HUES48 (cell line): Measurements from ENCODE around the gene XKRX.

Experiments
- H3K27ac ChIP-seq: one replicate; pipeline ENCODE4 v1.7.0; 2013; ENCODE audit warnings: low read depth, low read length, inconsistent platforms
- H3K27me3 ChIP-seq: 2 replicates; pipeline ENCODE4 v1.6.1; 2013; ENCODE audit warnings: mild to moderate bottlenecking, low read length; ENCODE audit not compliant: control insufficient read depth, insufficient read depth
- H3K36me3 ChIP-seq: 2 replicates; pipeline ENCODE4 v1.6.1; 2013; ENCODE audit warnings: low read length; ENCODE audit not compliant: control insufficient read depth, insufficient read depth
- H3K4me1 ChIP-seq: 2 replicates; pipeline ENCODE4 v1.6.1; 2013; ENCODE audit warnings: mild to moderate bottlenecking, low read length; ENCODE audit not compliant: control insufficient read depth, insufficient read depth
- H3K4me3 ChIP-seq: 2 replicates; pipeline ENCODE4 v1.5.1; 2013; ENCODE audit warnings: mild to moderate bottlenecking, low read depth, low read length
- H3K9ac ChIP-seq: 2 replicates; pipeline ENCODE4 v1.6.1; 2013; ENCODE audit warnings: mild to moderate bottlenecking, low read depth, low read length, moderate library complexity
- H3K9me3 ChIP-seq: 2 replicates; pipeline ENCODE4 v1.6.1; 2013; ENCODE audit warnings: low read length; ENCODE audit not compliant: control insufficient read depth, insufficient read depth

XKRX gene

GRCh38 chrX:100928660-100929613 lies at the start of gene XKRX:
Gene XKRX (minus strand): TSS chrX:100928917. CDS start chrX:100928304, 613 bp downstream.
- Histone ChIP-seq H3K36me3 (no peaks in the 10 kb centered on the region), H3K27me3 (peaks cover 26% of the 10 kb centered on the region), H3K27ac (peak within 1 kb of the TSS; percentile 53), H3K9me3 (no peaks in the 10 kb centered on the region), H3K4me3 (peak within 1 kb of the TSS; percentile 76), H3K4me1 (no peaks in the 10 kb centered on the region), H3K9ac (peak within 1 kb of the TSS; percentile 18; the same call in 1 of the 2 replicates)

GRCh38 chrX:100976211-100976610 lies 47.5 kb upstream of the XKRX start:
- H3K27ac ChIP-seq = no peak overlapping the region
- H3K9me3 ChIP-seq = peaks cover 6% of the 10 kb centered on the region
- H3K36me3 ChIP-seq = no peaks in the 10 kb centered on the region
- H3K27me3 ChIP-seq = no peaks in the 10 kb centered on the region
- H3K4me1 ChIP-seq = no peaks in the 10 kb centered on the region
- no peak overlapping the region for H3K9ac ChIP-seq
- no peak overlapping the region for H3K4me3 ChIP-seq

GRCh38 chrX:100975212-100975611 lies 46.5 kb upstream of the XKRX start:
- H3K4me1 ChIP-seq = no peaks in the 10 kb centered on the region
- no peaks in the 10 kb centered on the region for H3K36me3 ChIP-seq
- H3K4me3 ChIP-seq = no peak overlapping the region
- H3K27me3 ChIP-seq = no peaks in the 10 kb centered on the region
- H3K9ac ChIP-seq = no peak overlapping the region
- peaks cover 6% of the 10 kb centered on the region for H3K9me3 ChIP-seq
- no peak overlapping the region for H3K27ac ChIP-seq

GRCh38 chrX:100973411-100973810 lies 44.7 kb upstream of the XKRX start:
- Histone ChIP-seq H3K4me1 (no peaks in the 10 kb centered on the region), H3K27ac (no peak overlapping the region), H3K4me3 (no peak overlapping the region), H3K27me3 (no peaks in the 10 kb centered on the region), H3K36me3 (no peaks in the 10 kb centered on the region), H3K9ac (no peak overlapping the region), H3K9me3 (peaks cover 6% of the 10 kb centered on the region)

GRCh38 chrX:100969936-100970335 lies 41.2 kb upstream of the XKRX start:
- peaks cover 6% of the 10 kb centered on the region; the same call in 1 of the 2 replicates for H3K9me3 ChIP-seq
- no peaks in the 10 kb centered on the region for H3K27me3 ChIP-seq
- no peaks in the 10 kb centered on the region for H3K4me1 ChIP-seq
- no peaks in the 10 kb centered on the region for H3K36me3 ChIP-seq
- no peak overlapping the region for H3K9ac ChIP-seq
- no peak overlapping the region for H3K27ac ChIP-seq
- no peak overlapping the region for H3K4me3 ChIP-seq

- no peak within 1 kb of the TSS for H3K4me3 ChIP-seq
- no peaks in the 10 kb centered on the region for H3K4me1 ChIP-seq
- no peaks in the 10 kb centered on the region for H3K27me3 ChIP-seq
- H3K36me3 ChIP-seq = no peaks in the 10 kb centered on the region
- peaks cover 6% of the 10 kb centered on the region; the same call in 1 of the 2 replicates for H3K9me3 ChIP-seq
- H3K9ac ChIP-seq = no peak within 1 kb of the TSS
- H3K27ac ChIP-seq = no peak within 1 kb of the TSS
These were observed 40.7 kb upstream of the XKRX start, which contains the start of gene ARL13A for GRCh38 chrX:100969408-100969807. Gene ARL13A (plus strand): TSS chrX:100969708. CDS start chrX:100973690, 3,982 bp downstream.

GRCh38 chrX:100964362-100964761 lies 35.6 kb upstream of the XKRX start:
- H3K36me3 ChIP-seq = no peaks in the 10 kb centered on the region
- no peak overlapping the region for H3K4me3 ChIP-seq
- no peak overlapping the region for H3K9ac ChIP-seq
- H3K9me3 ChIP-seq = no peaks in the 10 kb centered on the region
- no peak overlapping the region for H3K27ac ChIP-seq
- H3K4me1 ChIP-seq = no peaks in the 10 kb centered on the region
- H3K27me3 ChIP-seq = no peaks in the 10 kb centered on the region

- H3K4me3 ChIP-seq = no peak overlapping the region
- H3K27ac ChIP-seq = no peak overlapping the region
- H3K36me3 ChIP-seq = no peaks in the 10 kb centered on the region
- H3K9me3 ChIP-seq = no peaks in the 10 kb centered on the region
- H3K4me1 ChIP-seq = no peaks in the 10 kb centered on the region
- no peaks in the 10 kb centered on the region for H3K27me3 ChIP-seq
- no peak overlapping the region for H3K9ac ChIP-seq
These were observed 34.1 kb upstream of the XKRX start for GRCh38 chrX:100962811-100963210.

GRCh38 chrX:100948557-100948956 lies 19.8 kb upstream of the XKRX start:
- Histone ChIP-seq H3K9me3 (no peaks in the 10 kb centered on the region), H3K27ac (no peak overlapping the region), H3K36me3 (no peaks in the 10 kb centered on the region), H3K4me3 (no peak overlapping the region), H3K27me3 (no peaks in the 10 kb centered on the region), H3K9ac (no peak overlapping the region), H3K4me1 (peaks cover 14% of the 10 kb centered on the region)

GRCh38 chrX:100946299-100946927 lies 17.7 kb upstream of the XKRX start:
- H3K9ac ChIP-seq = no peak overlapping the region
- no peaks in the 10 kb centered on the region for H3K9me3 ChIP-seq
- H3K27ac ChIP-seq = no peak overlapping the region
- peaks cover 14% of the 10 kb centered on the region for H3K4me1 ChIP-seq
- no peaks in the 10 kb centered on the region for H3K36me3 ChIP-seq
- H3K4me3 ChIP-seq = no peak overlapping the region
- H3K27me3 ChIP-seq = no peaks in the 10 kb centered on the region

- Histone ChIP-seq H3K27me3 (no peaks in the 10 kb centered on the region), H3K27ac (no peak overlapping the region), H3K9me3 (no peaks in the 10 kb centered on the region), H3K4me1 (peaks cover 14% of the 10 kb centered on the region), H3K4me3 (no peak overlapping the region), H3K9ac (no peak overlapping the region), H3K36me3 (no peaks in the 10 kb centered on the region)
These were observed 15.9 kb upstream of the XKRX start for GRCh38 chrX:100944601-100945000.
